Measurements from ENCODE around the gene CCDC122.
A peak's percentile ranks its signal among the peaks of the same experiment; 100 is the strongest.

The CCDC122 gene

DNA sequence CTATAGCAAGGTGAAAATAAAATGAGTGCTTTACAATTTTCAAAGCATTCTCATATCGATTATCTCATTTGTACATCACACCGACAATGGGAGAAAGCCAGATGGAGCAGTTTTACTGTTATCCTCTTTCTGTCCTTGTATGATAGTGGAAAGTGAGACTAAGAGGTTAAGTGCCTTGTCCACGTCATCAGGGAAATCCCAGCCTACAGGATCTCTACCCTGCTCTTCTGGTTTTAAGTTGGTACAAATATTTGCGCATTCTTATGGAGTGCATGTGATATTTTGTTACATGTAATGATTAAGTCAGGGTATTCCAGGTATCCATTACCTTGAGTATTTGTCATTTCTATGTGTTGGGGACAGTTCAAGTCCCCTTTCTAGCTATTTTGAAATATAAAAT lies 80.3 kb downstream of the CCDC122 start:
- no peak for DNase-seq

DNA sequence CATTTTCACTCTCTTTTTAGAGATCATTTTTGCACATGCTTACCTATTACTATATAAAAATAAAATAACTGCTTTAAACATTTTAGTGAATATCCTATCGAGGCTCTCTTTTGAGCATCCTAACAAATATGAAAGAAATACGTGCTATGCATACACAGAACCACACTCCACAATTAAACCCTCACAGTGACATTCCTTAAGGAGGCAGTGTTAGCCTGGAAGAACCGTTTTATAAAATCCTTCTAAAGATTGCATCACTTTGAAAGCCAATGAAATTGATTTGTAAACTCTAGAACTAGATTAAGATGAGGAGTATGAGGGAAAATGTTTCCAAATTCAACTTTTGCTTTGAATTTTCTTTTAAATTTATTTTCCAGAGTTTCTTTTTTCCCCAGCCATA lies 81.7 kb downstream of the CCDC122 start:
- DNase-seq: no peak

DNA sequence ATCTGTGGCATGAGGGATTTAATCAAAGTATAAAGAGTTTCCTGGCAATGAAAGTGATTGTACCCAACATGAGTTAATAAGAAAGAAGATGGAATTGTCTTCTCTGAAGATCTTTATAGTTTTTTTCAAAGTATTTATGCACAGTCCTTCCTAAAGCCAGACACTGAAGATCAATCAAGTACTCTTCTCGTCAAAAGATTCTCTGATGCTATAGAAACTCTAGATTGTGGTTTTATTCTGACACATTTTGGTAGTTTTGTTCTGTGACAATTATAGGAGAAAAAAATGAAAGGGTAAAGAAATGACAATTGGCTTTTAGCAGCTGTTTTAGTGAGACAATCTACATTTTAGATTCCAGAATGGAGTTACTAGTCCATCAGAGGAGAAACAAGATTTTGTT lies 82.4 kb downstream of the CCDC122 start:
- DNase-seq: no peak

DNA sequence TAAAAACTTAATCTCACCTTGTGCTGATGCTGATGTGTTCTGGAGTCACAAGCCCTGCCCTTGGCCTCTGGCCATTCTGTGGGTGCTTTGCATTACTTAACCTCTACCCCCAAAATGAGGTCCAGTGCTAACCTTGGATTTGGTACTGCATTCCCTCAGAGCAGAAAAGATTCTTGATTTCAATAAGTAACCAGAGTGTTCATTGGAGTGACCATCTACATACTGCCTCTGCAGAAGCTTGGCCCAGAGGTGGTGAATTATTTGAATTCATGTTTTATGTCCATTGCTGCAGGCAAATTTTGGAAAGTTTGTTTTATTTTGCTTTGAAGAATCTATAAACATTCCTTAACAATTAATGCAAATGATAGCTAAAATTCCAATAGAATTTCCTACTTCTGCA lies 85.1 kb downstream of the CCDC122 start:
- no peak for DNase-seq

DNA sequence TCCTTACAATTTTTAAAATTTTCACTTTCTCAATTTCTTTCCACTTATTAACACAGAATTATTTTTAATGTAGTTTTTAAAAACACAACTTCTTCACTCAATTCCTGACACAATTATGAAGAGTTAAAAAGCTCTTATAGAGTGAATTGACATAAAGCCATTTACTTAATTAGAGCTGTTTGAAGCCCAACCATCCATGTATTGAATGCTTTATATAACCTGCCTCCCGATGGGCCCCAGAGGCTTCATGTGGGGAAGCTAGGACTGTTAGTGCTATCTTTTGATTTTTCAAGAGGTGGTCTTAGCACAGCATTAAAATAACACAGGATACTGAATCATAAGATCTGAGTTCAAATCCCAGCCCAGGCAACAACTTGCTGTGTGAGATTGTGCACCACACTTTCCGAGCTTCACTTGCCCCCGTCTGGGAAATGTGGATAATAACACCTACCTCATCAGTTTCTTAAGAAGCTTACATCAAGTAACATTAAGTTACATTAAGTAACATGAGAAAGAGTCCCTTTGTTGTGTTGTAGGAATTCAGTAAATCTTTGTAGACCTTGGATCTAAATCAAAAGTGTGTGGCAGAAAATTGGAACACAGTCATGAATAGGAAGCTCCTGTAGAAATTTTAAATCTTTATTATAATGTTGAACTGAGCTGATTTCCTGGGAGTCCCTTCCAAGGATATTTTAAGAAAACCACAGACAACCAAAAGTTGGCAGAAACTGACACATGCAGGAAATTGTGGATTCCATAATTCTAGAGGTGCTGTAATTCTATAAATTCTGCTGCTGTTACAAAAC lies 87.3 kb downstream of the CCDC122 start:
- no peak for DNase-seq

DNA sequence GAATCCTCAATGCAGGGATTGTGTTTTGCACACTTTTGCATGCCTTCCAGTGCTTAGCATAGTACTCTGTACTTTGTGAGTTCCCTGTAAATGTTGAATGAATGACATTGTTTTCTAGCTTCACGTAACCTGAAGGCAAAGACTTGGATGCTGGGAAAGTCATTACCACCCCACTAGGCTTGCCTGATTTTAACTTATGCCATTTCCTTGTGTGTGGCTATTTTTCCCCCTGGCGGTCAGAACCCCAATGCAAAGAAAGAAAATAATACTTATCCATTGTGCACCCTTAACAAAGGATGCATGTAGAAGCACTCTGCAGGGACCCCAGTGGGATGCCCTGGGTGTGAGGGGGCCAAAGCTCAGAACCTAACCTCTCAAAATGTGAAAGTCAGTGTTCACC lies 91.5 kb downstream of the CCDC122 start:
- peak; percentile 21 for DNase-seq

DNA sequence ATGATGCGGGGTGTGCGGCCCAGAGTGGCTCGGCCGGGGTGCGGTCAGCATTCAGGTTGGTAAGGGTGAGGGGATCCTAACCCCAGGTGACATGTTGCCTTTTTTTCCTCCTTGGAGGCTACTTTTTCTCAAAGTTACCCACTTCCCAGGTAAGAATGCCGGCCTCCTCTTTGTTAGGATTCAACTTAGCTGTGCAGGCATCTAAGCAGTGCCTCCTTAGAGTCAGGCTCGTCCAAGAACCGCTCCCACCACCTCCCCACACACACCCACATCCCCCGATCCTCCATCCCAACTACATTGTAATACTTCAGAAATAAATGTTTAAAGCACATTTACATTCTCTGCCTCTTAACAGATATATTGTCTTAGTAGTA lies 92.0 kb downstream of the CCDC122 start:
- DNase-seq: no peak

DNA sequence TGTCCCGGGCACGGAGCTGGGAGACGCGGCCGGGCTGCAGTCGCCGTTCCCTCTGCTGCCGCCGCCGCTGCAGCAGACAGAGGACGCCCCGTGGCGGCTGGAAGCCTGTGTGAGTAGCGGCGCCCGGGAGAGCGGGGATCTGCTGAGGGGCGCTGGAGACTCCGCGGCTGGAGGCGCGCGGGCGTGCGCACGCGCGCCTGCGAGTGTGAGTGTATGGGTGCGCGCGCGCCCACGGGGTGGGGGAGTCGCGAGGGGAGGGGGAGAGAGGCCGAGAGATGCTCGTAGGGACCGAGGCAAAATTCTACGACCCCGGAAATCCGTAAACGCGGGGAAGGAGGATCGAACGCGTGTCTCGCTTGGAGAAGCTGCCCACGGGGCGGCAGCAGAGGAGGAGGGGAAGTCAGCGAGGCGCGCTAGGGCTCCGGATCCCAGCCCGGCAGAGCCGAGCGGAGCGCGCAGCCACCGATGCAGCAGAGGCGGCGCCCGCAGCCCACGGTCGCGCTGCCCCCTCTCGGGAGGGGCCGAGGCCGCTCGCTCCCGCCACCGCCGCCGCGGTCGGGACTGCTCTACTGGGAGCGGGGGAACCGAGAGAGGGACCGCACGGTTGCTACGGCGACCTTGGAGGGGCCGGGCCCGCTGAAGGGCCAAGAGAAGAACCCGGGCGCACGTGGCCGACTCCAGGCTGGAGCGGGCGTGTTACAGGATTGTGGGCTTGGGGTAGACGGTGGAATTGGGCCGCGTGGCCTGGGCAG lies 92.6 kb downstream of the CCDC122 start, which contains the start of gene ENOX1:
Gene ENOX1 (minus strand): TSS at position 207 of the 752 bp plus-strand sequence.
- no peak for DNase-seq

DNA sequence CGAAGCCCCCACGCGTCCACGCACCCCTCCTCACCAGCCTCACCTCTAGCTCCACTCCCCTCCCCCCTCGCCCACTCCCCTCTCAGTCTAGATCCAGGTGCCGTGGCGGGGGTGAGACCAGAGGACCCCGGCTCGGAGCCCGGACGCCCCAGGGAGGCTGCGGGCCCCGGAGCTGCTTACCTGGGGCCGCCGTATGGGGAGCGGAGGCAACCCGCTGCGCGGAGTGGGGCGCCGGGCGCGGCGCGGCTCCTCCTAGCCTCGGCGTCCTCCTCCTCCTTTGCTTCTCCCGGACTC lies 93.1 kb downstream of the CCDC122 start:
- no peak for DNase-seq
